GM23338 (cell line): ENCODE data around the gene SENP6. TPM values are rescaled to one million over a fixed set of nuclear protein-coding genes. Genes with fewer than 3 reads are reported as not detected.

Experiments used
- ATAC-seq: fragments of 200-7000 bp; cut with Tn5 transposase; 3 replicates; pipeline ENCODE4 v1.9.1; 2020
- DNase-seq: peaks from one replicate; pipeline ENCODE4 v3.0.0-alpha.2; 2015; ENCODE audit warnings: low spot score
- H2AFZ ChIP-seq: fragments of 200-600 bp; sonication (generic); 2 replicates; pipeline ENCODE4 v1.8.0; 2016; ENCODE audit warnings: antibody characterized with exemption, mild to moderate bottlenecking, moderate library complexity
- H3F3A ChIP-seq: fragments of 200-600 bp; sonication (generic); replicated peaks from 2 replicates; pipeline ENCODE4 v1.8.0; 2017; ENCODE audit warnings: antibody characterized with exemption, mixed run types, low read depth
- H3K27ac ChIP-seq: fragments of 200-600 bp; sonication (generic); 2 replicates; pipeline ENCODE4 v1.6.1; 2016; ENCODE audit warnings: low read depth
- H3K27me3 ChIP-seq: fragments of 200-600 bp; sonication (generic); 2 replicates; pipeline ENCODE4 v1.8.0; 2016; ENCODE audit warnings: mild to moderate bottlenecking, mixed run types, moderate library complexity; ENCODE audit not compliant: insufficient read depth
- H3K36me3 ChIP-seq: fragments of 200-600 bp; sonication (generic); 2 replicates; pipeline ENCODE4 v1.8.0; 2016; ENCODE audit warnings: mild to moderate bottlenecking; ENCODE audit not compliant: insufficient read depth
- H3K4me1 ChIP-seq: fragments of 200-600 bp; sonication (generic); 2 replicates; pipeline ENCODE4 v1.8.0; 2016; ENCODE audit warnings: mild to moderate bottlenecking, moderate library complexity; ENCODE audit not compliant: insufficient read depth
- H3K4me2 ChIP-seq: fragments of 200-600 bp; sonication (generic); 2 replicates; pipeline ENCODE4 v1.7.1; 2017; ENCODE audit warnings: mixed run types
- H3K4me3 ChIP-seq: fragments of 200-600 bp; sonication (generic); 2 replicates; pipeline ENCODE4 v1.6.1; 2016; ENCODE audit warnings: mixed run types
- H3K79me2 ChIP-seq: fragments of 200-600 bp; sonication (generic); replicated peaks from 2 replicates; pipeline ENCODE4 v1.8.0; 2017; ENCODE audit warnings: mild to moderate bottlenecking; ENCODE audit not compliant: insufficient read depth
- H3K9me2 ChIP-seq: fragments of 200-600 bp; sonication (generic); 2 replicates; pipeline ENCODE4 v1.8.0; 2017; ENCODE audit not compliant: insufficient read depth
- H4K20me1 ChIP-seq: fragments of 200-600 bp; sonication (generic); replicated peaks from 2 replicates; pipeline ENCODE4 v1.8.0; 2017; ENCODE audit warnings: mild to moderate bottlenecking; ENCODE audit not compliant: insufficient read depth
- H3K27ac Mint-ChIP-seq: 2 replicates; pipeline ENCODE4 v1.8.0; 2020; ENCODE audit warnings: inconsistent platforms, mild to moderate bottlenecking, moderate library complexity, mixed read lengths
- H3K27me3 Mint-ChIP-seq: 3 replicates; pipeline ENCODE4 v1.8.0; 2022; ENCODE audit warnings: low read depth, mild to moderate bottlenecking, moderate library complexity, mixed read lengths, inconsistent platforms; ENCODE audit not compliant: insufficient read depth, poor library complexity
- H3K36me3 Mint-ChIP-seq: 3 replicates; pipeline ENCODE4 v1.8.0; 2021; ENCODE audit warnings: low read depth, mild to moderate bottlenecking, inconsistent platforms, moderate library complexity, mixed read lengths
- H3K4me1 Mint-ChIP-seq: 3 replicates; pipeline ENCODE4 v1.8.0; 2020; ENCODE audit warnings: mild to moderate bottlenecking, inconsistent platforms, mixed read lengths
- H3K4me3 Mint-ChIP-seq: 3 replicates; pipeline ENCODE4 v1.8.0; 2021; ENCODE audit warnings: moderate library complexity, mild to moderate bottlenecking, inconsistent platforms, mixed read lengths
- H3K9me3 Mint-ChIP-seq: 3 replicates; pipeline ENCODE4 v1.8.0; 2020; ENCODE audit warnings: moderate library complexity, mild to moderate bottlenecking, inconsistent platforms, mixed read lengths
- CREB1 ChIP-seq: fragments of 250-450 bp; sonication (Bioruptor Pico); IDR thresholded peaks from 2 replicates; pipeline ENCODE4 v1.5.0; 2020; ENCODE audit warnings: low read depth, mild to moderate bottlenecking, moderate library complexity
- CTCF ChIP-seq, 2 experiments: fragments of 200-600 bp in 1 of 2; sonication (generic) in 1 of 2; conservative IDR thresholded peaks; 2 replicates each; pipeline versions ENCODE4 v1.5.1 to v1.6.1; 2016 to 2017; ENCODE audit warnings: antibody characterized with exemption in 2 of 2, low read depth in 2 of 2, mild to moderate bottlenecking in 2 of 2, moderate library complexity in 1 of 2
- ETS1 ChIP-seq: IDR thresholded peaks from 2 replicates; pipeline ENCODE4 v1.6.1; 2016; ENCODE audit warnings: antibody characterized with exemption
- EZH2 ChIP-seq: fragments of 200-600 bp; sonication (generic); IDR thresholded peaks from one replicate; pipeline ENCODE4 v1.8.0; 2017; ENCODE audit warnings: antibody characterized with exemption, mild to moderate bottlenecking, low read depth; ENCODE audit not compliant: unreplicated experiment
- EZH2phosphoT487 ChIP-seq: fragments of 200-600 bp; sonication (generic); IDR thresholded peaks from one replicate; pipeline ENCODE4 v1.8.1; 2018; ENCODE audit warnings: antibody characterized with exemption; ENCODE audit not compliant: unreplicated experiment
- JUNB ChIP-seq: IDR thresholded peaks from one replicate; pipeline ENCODE4 v1.6.1; 2016; ENCODE audit warnings: antibody characterized with exemption; ENCODE audit not compliant: unreplicated experiment
- NANOG ChIP-seq: IDR thresholded peaks from 2 replicates; pipeline ENCODE4 v1.6.1; 2016; ENCODE audit warnings: antibody characterized with exemption, borderline replicate concordance
- POLR2AphosphoS5 ChIP-seq: IDR thresholded peaks from 2 replicates; pipeline ENCODE4 v1.6.1; 2016; ENCODE audit warnings: antibody characterized with exemption, low read depth
- REST ChIP-seq: IDR thresholded peaks from one replicate; pipeline ENCODE4 v1.6.1; 2018; ENCODE audit warnings: antibody characterized with exemption; ENCODE audit not compliant: unreplicated experiment
- STAT1 ChIP-seq: IDR thresholded peaks from one replicate; pipeline ENCODE4 v1.6.1; 2016; ENCODE audit warnings: antibody characterized with exemption; ENCODE audit not compliant: unreplicated experiment
- ZNF114 ChIP-seq: fragments of 250-450 bp; sonication (Bioruptor Pico); IDR thresholded peaks from 2 replicates; pipeline ENCODE4 v1.5.0; 2020; ENCODE audit warnings: mild to moderate bottlenecking, moderate library complexity
- ZNF331 ChIP-seq: fragments of 250-450 bp; sonication (Bioruptor Pico); IDR thresholded peaks from 2 replicates; pipeline ENCODE4 v1.5.0; 2020; ENCODE audit warnings: low read depth, mild to moderate bottlenecking, moderate library complexity
- ZNF462 ChIP-seq: fragments of 250-450 bp; sonication (Bioruptor Pico); IDR thresholded peaks from 2 replicates; pipeline ENCODE4 v1.5.0; 2020; ENCODE audit warnings: mild to moderate bottlenecking, moderate library complexity
- polyA plus RNA-seq: library from polyadenylated mRNA; unstranded; fragments of >200 nt; fragmentation: Nextera tagmentation; extraction: Ambion mirVana; gene quantifications from 2 replicates; pipeline ENCODE4 v1.2.1, GENCODE V29; 2016
- total RNA-seq: library from RNA; depleted of rRNA; stranded (reverse); fragments of >200 nt; shearing (Covaris generic); gene quantifications from 2 replicates; pipeline ENCODE4 v1.2.3, GENCODE V29; 2014

Gene SENP6
- total and polyA plus RNA-seq, 2 experiments from 2014 or later: 66.6 to 114 TPM

GRCh38 chr6:75620381-75621304 is 19.0 kb downstream of the SENP6 start:
- H3K4me1 ChIP-seq: 0 out of 2 replicates have a peak, but pooled peaks cover 6% of the 10 kb centered on the region
- no peak overlapping the region for H3K4me2 ChIP-seq
- TF ChIP-seq CREB1 (no peak), ZNF331 (CRISPR knock-in tag) (no peak), EZH2 (no peak), CTCF (conservative IDR thresholded peaks at IDR 0.05; ENCODE audit: low read depth in 2 of 2) (no peak), ZNF462 (no peak), NANOG (no peak), STAT1 (no peak), REST (no peak), POLR2AphosphoS5 (no peak), ZNF114 (CRISPR knock-in tag) (no peak), EZH2phosphoT487 (no peak), ETS1 (no peak), JUNB (no peak)
- H4K20me1 ChIP-seq: peaks cover 23% of the 10 kb centered on the region
- ATAC-seq: no peak
- H3F3A ChIP-seq: no peaks in the 10 kb centered on the region
- Mint-ChIP-seq H3K9me3 (peaks cover 16% of the 10 kb centered on the region; the same call in 2 of the 3 replicates), H3K36me3 (peaks cover 46% of the 10 kb centered on the region), H3K27me3 (peaks cover 2% of the 10 kb centered on the region), H3K4me3 (no peak overlapping the region), H3K4me1 (peaks cover 9% of the 10 kb centered on the region), H3K27ac (no peak overlapping the region; the same call in 1 of the 2 replicates)
- H3K9me2 ChIP-seq: no peaks in the 10 kb centered on the region
- DNase-seq: no peak
- H3K4me3 ChIP-seq: no peak overlapping the region
- 0 out of 2 replicates have a peak overlapping the region, but pooled peaks have one; percentile 51 for H3K27ac ChIP-seq
- no peak overlapping the region for H2AFZ ChIP-seq
- peaks cover 8% of the 10 kb centered on the region; the same call in 1 of the 2 replicates for H3K36me3 ChIP-seq
- H3K27me3 ChIP-seq: no peaks in the 10 kb centered on the region
- peaks cover 97% of the 10 kb centered on the region for H3K79me2 ChIP-seq
